ENCODE measurements around the gene RPS13. TPM values are rescaled to one million over a fixed set of nuclear protein-coding genes. Genes with fewer than 3 reads are reported as not detected.

The RPS13 gene
- total RNA-seq, 3 donors from 2014 or later: 1,829 to 3,143 (median 2,184) TPM

DNA sequence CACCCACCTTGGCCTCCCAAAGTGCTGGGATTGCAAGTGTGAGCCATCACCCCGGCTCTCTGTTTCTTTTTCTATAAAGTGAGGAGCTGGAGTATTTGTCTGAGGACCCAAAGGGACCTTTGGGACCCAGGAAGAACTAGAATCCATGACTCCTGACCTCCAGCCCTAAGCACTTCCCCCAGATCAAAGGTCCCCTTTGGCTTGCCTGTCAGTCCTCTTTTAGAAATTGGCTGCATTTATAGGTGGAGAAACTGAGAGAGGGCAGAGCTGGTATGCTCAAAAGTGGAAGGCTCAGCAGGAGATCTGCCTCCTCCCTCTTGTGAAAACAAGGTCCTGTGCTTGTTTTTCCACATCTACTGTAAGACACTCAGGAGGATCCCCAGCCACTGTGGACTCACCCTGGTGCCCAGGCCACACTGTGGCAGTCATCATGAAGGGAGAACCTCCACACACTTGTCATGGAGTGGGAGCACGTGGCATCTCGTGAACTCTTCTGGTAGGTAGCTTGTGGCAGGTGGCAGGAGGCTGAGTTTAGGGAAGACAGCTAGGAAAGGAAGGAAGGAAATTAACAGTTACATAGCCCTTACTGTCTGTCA lies 50.9 kb downstream of the RPS13 start:
- DNase-seq (ENCODE audit: low spot score in 2 of 2): no peak
- intact Hi-C loops (cut with DNase I; ENCODE audit: low total_unique reads): no loop called here
- no peak overlapping the region for H3K4me3 ChIP-seq
- no peaks in the 10 kb centered on the region for H3K27me3 ChIP-seq
- TF ChIP-seq, protein P1, sequence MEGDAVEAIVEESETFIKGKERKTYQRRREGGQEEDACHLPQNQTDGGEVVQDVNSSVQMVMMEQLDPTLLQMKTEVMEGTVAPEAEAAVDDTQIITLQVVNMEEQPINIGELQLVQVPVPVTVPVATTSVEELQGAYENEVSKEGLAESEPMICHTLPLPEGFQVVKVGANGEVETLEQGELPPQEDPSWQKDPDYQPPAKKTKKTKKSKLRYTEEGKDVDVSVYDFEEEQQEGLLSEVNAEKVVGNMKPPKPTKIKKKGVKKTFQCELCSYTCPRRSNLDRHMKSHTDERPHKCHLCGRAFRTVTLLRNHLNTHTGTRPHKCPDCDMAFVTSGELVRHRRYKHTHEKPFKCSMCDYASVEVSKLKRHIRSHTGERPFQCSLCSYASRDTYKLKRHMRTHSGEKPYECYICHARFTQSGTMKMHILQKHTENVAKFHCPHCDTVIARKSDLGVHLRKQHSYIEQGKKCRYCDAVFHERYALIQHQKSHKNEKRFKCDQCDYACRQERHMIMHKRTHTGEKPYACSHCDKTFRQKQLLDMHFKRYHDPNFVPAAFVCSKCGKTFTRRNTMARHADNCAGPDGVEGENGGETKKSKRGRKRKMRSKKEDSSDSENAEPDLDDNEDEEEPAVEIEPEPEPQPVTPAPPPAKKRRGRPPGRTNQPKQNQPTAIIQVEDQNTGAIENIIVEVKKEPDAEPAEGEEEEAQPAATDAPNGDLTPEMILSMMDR (IDR thresholded peaks at IDR 0.05): no peak
- TF ChIP-seq POLR2A (IDR thresholded peaks at IDR 0.05): no peak
- TF ChIP-seq POLR2AphosphoS5 (IDR thresholded peaks at IDR 0.05): no peak
- no peaks in the 10 kb centered on the region for H3K9me3 ChIP-seq
- H3K4me1 ChIP-seq: no peaks in the 10 kb centered on the region
- no peak overlapping the region for H3K27ac ChIP-seq
- no peaks in the 10 kb centered on the region for H3K36me3 ChIP-seq

DNA sequence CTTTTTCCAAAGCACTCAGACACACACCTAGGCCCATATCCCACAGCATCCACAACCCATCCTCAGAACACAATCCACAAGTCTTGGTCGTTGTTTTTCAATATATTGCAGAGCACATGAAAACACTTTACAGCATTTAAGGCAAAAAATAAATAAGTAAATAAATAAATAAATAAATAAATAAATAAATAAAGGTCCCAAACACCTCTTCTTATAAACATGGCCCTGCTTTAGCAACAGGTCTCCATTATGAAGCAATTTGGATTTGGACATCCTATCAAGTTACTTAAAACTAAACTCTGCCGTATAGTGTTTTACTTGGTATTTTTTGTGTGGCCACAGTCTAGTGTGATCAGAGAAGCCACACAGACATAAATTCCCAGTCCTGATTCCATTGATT lies 52.5 kb downstream of the RPS13 start:
- DNase-seq (ENCODE audit: low spot score in 2 of 2): no peak
- intact Hi-C loops (cut with DNase I; ENCODE audit: low total_unique reads): no loop called here
- Histone ChIP-seq H3K9me3 (no peaks in the 10 kb centered on the region), H3K36me3 (no peaks in the 10 kb centered on the region), H3K27ac (no peak overlapping the region), H3K4me3 (no peak overlapping the region), H3K27me3 (no peaks in the 10 kb centered on the region), H3K4me1 (no peaks in the 10 kb centered on the region)
- TF ChIP-seq, protein P1 (IDR thresholded peaks at IDR 0.05): no peak
- TF ChIP-seq POLR2AphosphoS5 (IDR thresholded peaks at IDR 0.05) (no peak), POLR2A (IDR thresholded peaks at IDR 0.05) (no peak)

Other genes starting within 250 kb of the RPS13 start
- 10 to 100 TPM in 2 of 3 donors, 1 to 10 TPM in 1; 9.8 to 54.6 (median 36.7) TPM for gene PLEKHA7, start 63.3 kb downstream of the RPS13 start, total RNA-seq
- 10 to 100 TPM; 81.0 to 86.3 (median 83.4) TPM for gene PIK3C2A, start 130.3 kb upstream of the RPS13 start, total RNA-seq
- gene NUCB2, start 199.1 kb upstream of the RPS13 start, total RNA-seq: 100 to 1,000 TPM in 1 of 3 donors, 10 to 100 TPM in 2; 32.6 to 131 (median 69.1) TPM